HT1080 (cell line): ENCODE measurements around the gene MYO1A. TPM values are rescaled to one million over a fixed set of nuclear protein-coding genes. Genes with fewer than 3 reads are reported as not detected.
A peak's percentile ranks its signal among the peaks of the same experiment; 100 is the strongest.
"Not testable (repeated sequence)": the region's sequence is repeated elsewhere in the genome, so short reads cannot be mapped to it uniquely, and the experiment has no call there.

Source experiments
- DNase-seq: peaks from one replicate; pipeline ENCODE4 v3.0.0-alpha.2; 2015; ENCODE audit warnings: low read depth
- total RNA-seq: library from RNA; depleted of rRNA; stranded (reverse); fragments of >200 nt; shearing (Covaris generic); gene quantifications from 2 replicates; pipeline ENCODE4 v1.2.3, GENCODE V29; 2014

The MYO1A gene
- total RNA-seq, 1 experiment from 2014 or later, result not detected

DNA sequence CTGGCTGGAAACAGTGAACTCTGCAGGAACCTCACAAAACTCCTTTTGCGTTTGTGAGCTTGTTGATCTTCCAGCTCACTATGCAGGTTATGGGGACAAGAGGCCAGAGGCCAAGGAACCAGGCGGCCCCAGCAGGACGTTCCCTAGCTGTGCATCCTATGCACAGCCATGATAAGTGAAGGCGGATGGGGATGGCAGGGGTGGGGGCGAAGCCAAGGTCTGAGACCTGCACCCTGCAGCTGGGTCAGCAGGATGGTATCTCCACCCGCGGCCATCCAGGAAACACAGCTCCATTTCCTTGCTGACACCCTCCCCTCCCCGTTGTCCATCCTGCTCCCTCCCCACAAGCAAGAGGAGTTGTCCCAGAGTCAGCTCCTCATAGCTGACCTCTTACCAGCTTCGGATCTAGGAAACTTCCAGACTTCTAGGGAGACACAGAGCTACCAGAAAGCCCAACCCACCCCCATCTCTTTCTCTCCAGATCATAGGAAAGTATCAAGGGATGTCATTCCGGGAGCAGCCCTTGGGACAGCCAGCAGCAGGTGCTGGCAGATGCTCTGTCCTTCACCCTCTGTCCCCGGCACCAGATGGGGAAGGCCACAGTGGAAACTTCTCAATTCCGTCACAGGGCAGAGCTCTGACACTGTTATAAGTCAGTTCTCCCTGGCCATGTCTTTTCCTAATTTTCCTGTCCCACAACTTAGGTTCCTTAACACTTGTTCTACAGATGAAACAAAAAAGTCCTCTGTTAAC lies 53.0 kb downstream of the MYO1A start:
- no peak for DNase-seq

DNA sequence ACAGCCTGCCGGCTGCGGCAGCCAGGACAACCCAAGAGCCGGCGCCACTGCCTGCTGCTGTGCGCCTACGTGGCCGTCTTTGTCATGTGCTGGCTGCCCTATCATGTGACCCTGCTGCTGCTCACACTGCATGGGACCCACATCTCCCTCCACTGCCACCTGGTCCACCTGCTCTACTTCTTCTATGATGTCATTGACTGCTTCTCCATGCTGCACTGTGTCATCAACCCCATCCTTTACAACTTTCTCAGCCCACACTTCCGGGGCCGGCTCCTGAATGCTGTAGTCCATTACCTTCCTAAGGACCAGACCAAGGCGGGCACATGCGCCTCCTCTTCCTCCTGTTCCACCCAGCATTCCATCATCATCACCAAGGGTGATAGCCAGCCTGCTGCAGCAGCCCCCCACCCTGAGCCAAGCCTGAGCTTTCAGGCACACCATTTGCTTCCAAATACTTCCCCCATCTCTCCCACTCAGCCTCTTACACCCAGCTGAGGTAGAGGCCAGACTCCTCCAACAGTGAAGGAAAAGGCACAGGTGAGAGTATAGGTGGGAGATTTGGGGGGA lies 53.9 kb downstream of the MYO1A start:
- DNase-seq, result no peak

DNA sequence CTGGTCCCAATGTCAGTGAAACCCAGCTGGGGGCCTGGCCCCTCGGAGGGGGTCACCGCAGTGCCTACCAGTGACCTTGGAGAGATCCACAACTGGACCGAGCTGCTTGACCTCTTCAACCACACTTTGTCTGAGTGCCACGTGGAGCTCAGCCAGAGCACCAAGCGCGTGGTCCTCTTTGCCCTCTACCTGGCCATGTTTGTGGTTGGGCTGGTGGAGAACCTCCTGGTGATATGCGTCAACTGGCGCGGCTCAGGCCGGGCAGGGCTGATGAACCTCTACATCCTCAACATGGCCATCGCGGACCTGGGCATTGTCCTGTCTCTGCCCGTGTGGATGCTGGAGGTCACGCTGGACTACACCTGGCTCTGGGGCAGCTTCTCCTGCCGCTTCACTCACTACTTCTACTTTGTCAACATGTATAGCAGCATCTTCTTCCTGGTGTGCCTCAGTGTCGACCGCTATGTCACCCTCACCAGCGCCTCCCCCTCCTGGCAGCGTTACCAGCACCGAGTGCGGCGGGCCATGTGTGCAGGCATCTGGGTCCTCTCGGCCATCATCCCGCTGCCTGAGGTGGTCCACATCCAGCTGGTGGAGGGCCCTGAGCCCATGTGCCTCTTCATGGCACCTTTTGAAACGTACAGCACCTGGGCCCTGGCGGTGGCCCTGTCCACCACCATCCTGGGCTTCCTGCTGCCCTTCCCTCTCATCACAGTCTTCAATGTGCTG lies 54.6 kb downstream of the MYO1A start:
- no peak for DNase-seq

DNA sequence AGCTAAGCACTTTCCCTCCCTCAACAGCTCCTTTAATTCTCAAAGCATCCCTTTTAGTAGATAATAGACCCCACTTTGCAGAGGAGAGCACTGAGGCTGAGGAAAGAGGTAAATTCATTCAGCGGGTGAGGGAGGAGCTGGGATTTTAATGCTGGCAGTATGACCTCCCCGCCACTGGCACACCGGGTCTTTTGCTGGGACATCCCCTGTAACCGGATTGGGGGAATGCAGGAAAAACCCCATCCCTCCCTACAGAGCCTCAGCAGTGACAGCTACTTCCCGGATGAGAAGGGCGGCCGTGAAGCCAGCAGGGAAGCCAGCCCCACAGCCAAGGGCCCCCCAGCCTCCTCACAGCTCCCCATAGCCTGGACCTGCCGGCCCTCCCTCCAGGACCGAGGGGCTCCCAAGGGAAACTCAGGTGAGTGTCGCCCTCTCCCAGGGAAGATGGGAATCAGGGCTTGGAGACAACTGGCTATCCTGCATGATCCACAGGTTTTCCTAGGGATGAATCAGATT lies 55.6 kb downstream of the MYO1A start:
- DNase-seq, result no peak

DNA sequence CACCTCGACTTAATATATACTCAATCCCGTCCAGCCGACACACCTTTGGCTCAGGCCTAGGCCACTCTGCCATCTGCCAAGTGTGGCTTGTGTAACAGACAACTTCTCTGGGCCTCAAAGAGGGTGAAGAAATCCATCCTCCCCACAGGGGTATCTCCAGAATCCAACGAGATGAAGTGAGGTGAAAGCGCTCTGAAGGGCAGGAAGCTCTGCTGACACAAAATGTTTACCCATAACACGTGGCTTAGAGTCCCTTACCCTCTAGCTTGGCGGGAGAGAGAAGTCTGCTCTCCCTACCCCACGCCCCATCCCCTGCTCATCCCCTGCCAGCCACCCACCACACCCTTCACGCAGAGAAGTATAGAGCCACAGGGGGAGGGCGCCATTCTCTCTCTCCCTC lies 56.6 kb downstream of the MYO1A start:
- no peak for DNase-seq

DNA sequence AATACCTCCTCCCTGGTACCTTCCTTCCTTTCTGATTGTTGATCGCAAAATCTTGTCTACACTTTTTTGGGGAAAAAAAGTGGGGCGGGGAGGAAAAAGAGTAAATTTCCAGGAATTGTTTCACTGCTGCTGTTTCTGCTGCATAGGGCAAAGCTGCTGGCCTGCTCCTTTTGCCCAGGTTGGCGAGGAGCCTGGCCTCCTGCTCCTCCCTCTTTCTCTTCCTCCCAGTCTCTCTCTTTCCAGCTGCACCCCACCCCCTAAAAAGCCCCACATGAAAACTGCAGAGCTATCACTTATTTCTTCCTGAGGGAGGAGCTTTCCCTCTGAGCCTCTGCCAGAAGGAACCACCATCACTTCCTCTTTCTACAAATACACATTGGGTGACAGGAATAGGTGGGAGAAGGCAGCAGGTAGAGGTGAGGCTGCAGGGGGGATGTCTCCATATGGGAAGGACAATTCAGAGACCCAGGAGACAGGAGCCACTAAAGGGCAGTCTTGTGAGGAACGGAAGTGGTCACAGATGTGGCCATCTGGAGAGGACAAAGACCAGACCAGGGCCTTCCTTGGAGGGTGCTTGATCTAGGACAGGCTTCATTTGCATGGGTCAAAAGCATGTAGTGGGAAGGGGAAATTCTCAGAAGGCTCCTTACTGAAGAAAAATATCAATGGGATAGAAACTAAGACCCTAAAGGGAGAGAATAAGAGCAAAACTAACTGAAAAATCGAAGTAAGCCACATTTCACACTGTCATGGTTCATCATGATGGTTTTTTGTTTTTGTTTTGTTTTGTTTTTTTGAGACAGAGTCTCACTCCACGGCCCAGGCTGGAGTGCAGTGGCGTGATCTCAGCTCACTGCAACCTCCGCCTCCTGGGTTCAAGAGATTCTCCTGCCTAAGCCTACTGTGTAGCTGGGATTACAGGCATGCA lies 58.3 kb downstream of the MYO1A start:
- peak; percentile 17 for DNase-seq

DNA sequence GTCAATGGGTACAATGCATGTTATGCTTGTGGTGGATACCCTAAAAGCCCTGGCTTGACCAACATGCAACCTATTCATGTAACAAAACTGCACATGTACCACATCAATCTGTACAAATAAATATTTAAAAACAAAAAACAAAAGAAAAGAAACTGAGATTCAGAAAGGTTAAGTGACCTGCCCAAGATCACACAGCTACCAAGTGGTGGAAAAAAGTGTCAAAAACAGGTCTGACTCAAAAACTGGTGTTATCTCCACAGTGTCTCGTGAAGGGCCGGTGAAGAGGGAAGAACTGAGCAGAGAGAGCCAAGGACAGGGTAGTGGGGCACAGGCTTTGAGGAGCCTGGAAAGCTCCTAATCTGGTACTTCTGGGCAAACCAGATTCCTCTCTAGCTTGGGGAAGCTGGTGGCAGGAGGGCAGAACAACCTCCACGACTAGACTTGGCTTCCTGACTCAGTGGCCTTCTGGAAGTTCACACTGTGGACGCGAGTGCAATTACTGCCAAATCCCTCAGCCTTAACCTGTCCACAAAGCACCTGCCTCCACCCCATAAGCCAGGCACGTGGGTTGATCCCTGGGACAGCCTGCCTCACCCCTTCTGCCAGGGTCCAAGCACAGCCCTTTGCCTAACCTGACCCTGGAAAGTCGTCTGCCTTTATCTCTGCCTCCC lies 59.1 kb downstream of the MYO1A start:
- DNase-seq, result no peak

DNA sequence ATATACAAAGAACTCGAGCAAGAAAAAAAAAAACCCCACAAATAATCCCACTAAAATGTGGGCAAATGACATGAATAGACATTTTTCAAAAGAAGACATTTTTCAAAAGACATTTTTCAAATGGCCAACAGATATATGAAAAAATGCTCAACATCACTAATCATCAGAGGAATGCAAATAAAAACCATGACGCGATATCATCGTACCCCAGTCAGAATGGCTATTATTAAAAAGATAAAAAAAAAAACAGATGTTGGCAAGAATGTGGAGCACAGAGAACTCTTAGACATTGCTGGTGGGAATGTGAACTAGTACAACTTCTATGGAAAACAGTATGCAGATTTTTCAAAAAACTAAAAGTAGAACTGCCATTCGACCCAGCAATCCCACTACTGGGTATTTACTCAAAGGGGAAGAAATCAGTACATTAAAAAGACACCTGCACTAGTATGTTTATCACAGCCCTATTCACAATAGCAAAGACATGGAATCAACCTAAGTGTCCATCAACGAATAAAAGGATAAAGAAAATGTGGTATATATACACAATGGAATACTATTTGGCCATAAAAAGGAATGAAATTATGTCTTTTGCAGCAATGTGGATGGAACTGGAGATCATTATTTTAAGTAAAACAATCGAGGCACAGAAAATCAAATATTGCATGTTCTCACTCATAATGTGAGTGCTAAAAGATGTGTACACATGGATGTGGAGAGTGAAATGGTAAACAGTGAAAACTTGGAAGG lies 59.9 kb downstream of the MYO1A start:
- no peak for DNase-seq

DNA sequence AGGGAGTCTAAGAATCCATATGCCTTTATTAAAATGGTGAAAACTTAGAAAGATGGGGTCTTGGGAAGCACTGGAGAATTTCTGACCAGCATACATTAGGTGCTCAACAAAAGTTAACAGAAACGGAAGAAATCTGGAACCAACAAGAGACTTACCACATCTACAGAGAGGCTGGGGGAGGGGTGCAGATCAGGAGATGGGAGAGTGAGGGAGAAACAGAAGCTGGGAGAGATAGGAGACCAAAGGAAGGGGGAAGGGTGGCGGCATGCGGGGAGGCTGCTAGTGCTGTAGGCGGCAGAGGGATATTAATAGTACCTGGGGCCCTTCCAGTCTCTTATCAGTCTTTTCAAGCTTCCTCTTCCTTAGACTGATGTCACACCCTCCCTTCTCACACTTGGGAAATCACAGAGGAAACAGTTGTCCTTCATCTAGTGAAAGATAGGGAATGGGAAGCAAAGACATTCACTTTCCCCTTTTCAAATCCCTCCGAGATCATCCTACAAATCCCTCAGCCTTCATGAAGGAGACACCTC lies 61.7 kb downstream of the MYO1A start:
- DNase-seq, result no peak

DNA sequence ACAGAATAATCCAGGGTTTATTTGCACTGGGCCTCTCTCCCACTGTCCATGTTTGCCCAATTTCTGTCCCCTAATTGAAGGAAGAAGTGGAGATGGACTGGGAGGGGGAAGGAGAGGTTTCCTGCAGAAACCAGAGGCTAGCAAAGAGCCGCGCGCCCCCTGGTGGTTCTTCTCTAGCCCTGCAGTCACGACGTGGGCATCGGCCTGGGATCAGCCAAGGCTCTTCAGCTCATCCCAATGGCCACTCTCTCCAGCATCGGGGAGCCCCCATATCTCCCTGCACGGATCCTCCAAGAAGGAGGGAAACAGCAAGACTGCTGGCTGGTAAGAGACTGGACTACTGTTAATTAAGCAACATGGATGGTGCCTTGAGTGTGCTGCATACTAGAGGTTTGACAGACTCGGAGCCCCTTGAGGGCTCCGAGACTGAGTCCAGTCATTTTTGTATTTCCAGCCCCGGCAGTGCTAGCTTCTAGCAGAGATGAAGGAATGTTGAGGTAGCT lies 62.3 kb downstream of the MYO1A start:
- DNase-seq, result peak; percentile 72

DNA sequence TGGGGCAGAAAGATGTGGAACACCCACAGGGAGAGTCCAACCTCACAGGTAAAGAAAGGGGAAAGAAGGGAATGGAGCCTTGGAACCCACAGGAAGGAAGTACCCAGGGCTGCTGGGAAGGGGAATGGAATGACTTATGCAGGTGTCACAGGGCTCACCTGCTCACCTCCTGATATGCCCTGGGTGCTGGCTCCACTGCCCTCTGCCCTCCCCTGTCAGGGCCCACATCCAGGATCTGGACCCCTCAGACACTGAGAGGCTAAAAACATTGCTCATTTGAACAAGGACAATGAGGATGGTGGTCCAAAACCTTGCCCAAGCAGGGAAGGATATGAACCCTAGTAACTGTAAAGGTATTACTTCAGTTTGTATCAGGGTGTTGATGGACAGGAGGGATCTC lies 62.9 kb downstream of the MYO1A start:
- no peak for DNase-seq

DNA sequence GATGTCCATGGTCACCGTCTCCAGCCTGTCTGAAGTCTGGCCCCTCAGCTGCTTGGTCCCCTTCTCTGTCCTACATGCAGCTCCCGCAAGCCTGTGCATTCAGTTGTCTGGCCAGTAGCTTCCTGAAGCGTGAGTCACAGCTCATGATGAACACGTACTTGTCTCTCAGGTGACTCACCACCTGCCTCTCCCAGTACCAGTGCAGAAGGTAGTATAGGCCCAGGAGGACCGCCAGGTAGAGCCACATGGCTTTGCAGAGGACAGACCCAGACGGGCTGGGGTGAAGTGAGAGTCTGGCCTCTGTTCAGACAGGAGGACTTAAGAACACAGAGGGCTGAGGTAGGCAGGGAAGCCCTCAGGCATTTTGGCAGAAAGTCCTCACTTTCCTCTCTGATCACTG lies 64.2 kb downstream of the MYO1A start:
- peak; percentile 78 for DNase-seq

DNA sequence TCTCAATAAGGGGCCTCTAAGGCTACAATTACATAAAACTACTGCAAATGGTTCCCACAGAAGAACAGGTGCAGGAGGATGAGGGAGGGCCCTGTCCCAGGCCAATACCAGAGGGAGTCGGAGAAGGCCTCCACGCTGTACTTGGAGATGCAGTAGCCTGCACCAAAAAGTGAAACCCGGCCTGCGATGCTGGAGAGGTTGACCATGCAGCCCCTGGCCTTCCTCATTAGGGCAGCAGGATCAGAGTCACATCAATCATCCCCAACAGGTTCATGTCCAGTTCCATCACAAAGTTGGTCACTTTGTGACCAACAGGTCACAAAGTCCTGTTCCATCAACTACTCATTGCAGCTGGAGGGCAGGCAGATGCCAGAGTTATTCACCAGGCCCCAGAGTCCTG lies 66.5 kb downstream of the MYO1A start:
- no peak for DNase-seq

DNA sequence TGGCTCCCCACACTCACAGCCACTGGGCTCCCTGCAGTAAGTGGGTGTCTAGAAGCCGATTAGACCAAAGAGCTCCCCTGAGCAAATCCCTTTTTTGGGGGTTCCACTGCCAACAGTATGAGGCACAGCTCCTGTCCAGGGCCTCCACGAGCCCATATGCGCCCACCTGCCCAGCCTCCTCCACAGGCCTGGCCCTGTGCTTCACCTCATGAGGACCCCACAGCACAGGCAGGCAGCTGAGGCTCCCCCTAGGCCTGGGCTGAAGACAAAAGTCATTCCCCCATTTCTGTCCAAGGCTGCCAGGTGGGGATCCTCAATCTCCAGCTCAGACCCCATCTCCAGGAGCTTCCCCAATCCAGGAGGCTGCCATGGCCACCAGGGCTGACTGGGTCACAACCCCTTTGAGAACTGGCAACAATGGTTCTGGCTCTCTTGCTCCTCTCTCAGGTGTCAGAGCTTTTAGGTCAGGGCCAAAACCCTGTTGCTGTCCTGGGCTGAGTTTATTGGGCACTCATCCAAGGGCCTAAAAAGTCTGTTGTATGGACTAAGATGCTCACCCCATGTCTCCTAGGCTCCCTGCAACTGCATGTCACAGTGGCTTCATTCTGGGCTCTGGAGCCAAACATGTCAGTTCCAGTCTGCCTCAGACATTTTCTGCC lies 67.2 kb downstream of the MYO1A start:
- DNase-seq, result not testable (repeated sequence)

DNA sequence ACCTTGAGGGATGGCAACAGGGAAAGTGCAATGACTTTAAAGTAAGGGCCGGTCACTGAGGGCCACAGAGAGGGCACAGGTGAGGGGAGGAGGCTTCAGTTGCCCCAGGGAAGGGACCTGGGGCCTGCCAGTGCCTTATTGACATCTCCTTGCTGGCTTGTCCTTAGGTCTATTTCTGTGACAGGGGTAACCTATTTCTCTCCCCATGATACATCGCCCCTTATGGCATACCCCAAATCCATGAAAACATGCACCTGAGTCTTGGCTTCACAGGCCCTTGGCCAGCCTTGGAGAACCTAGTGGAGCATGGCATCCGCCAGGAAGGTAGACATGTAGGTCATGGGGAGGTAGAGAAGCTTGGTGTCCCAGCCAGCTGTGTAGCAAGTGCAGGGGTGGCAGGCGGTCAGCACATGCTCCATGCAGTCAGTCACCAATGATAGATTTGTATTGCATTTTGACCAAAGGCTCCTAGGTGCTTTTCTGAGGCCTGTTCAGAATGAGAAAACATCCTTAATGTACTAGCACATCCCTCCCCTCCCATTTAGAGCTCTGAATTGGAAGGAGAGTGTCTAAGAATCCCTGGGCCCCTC lies 68.9 kb downstream of the MYO1A start:
- no peak for DNase-seq

DNA sequence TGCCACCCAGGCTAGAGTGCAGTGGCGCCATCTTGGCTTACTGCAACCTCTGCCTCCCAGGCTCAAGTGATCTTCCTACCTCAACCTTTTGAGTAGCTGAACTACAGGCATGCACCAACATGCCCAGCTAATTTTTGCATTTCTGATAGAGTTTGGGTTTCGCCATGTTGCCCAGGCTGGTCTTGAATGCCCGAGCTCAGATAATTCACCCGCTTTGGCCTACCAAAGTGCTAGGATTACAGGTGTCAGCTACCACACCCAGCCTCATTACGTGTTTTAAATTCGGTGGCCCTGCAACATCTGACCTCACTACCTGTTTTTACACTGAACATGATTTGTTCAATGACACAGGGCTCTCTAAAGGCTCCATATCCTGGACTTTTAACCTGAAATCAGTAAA lies 69.7 kb downstream of the MYO1A start:
- DNase-seq, result no peak

DNA sequence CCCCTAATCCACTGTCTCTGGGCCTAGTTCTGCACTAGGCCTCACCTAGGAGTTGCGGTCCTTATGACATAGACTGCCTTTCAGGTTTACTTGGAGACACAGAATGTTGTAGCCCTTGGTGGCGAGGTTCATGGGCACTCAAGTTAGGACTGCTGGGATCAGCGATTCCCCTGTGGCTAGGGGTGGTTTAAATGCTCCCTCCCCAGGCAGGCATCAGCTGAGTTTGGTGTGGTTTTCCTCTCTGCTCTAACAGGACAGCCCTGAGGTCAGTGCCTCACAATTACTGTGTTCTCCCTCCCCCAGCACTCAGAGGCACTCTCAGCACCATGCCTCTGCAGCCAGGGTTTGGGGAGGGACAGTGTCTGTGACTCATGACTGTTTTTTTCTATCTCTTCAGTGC lies 70.3 kb downstream of the MYO1A start:
- no peak for DNase-seq
